GM23248 (cell line): ENCODE data around the gene RPL29. TPM values are rescaled to one million over a fixed set of nuclear protein-coding genes. Genes with fewer than 3 reads are reported as not detected.

Experiments
- DNase-seq: peaks from one replicate; pipeline ENCODE4 v3.0.0-alpha.2; 2015
- H2AFZ ChIP-seq: fragments of 200-600 bp; sonication (generic); 2 replicates; pipeline ENCODE4 v1.6.1; 2016; ENCODE audit warnings: antibody characterized with exemption
- H3F3A ChIP-seq: fragments of 200-600 bp; sonication (generic); 2 replicates; pipeline ENCODE4 v1.6.1; 2016; ENCODE audit warnings: mild to moderate bottlenecking, antibody characterized with exemption, mixed run types; ENCODE audit not compliant: insufficient read depth
- H3K27ac ChIP-seq: fragments of 200-600 bp; sonication (generic); 2 replicates; pipeline ENCODE4 v1.5.1; 2016; ENCODE audit warnings: mild to moderate bottlenecking
- H3K27me3 ChIP-seq: fragments of 200-600 bp; sonication (generic); replicated peaks from 2 replicates; pipeline ENCODE4 v1.6.1; 2016; ENCODE audit warnings: mild to moderate bottlenecking; ENCODE audit not compliant: insufficient read depth
- H3K36me3 ChIP-seq: fragments of 200-600 bp; sonication (generic); 2 replicates; pipeline ENCODE4 v1.6.1; 2016; ENCODE audit warnings: low read depth, mild to moderate bottlenecking
- H3K4me1 ChIP-seq: fragments of 200-600 bp; sonication (generic); 2 replicates; pipeline ENCODE4 v1.6.1; 2016; ENCODE audit warnings: mild to moderate bottlenecking; ENCODE audit not compliant: insufficient read depth
- H3K4me2 ChIP-seq: fragments of 200-600 bp; sonication (generic); one replicate; pipeline ENCODE4 v1.6.1; 2016; ENCODE audit warnings: mild to moderate bottlenecking; ENCODE audit not compliant: unreplicated experiment
- H3K4me3 ChIP-seq: fragments of 200-600 bp; sonication (generic); 2 replicates; pipeline ENCODE4 v1.5.1; 2016; ENCODE audit warnings: mild to moderate bottlenecking
- H3K79me2 ChIP-seq: fragments of 200-600 bp; sonication (generic); 2 replicates; pipeline ENCODE4 v1.6.1; 2016; ENCODE audit warnings: mild to moderate bottlenecking; ENCODE audit not compliant: insufficient read depth
- H3K9ac ChIP-seq: fragments of 200-600 bp; sonication (generic); 2 replicates; pipeline ENCODE4 v1.6.1; 2016; ENCODE audit warnings: mild to moderate bottlenecking
- H3K9me2 ChIP-seq: fragments of 200-600 bp; sonication (generic); 2 replicates; pipeline ENCODE4 v1.6.1; 2016; ENCODE audit warnings: mixed run types, mild to moderate bottlenecking, moderate library complexity; ENCODE audit not compliant: insufficient read depth
- H3K9me3 ChIP-seq: fragments of 200-600 bp; sonication (generic); one replicate; pipeline ENCODE4 v1.6.1; 2017; ENCODE audit warnings: low read depth
- H4K20me1 ChIP-seq: fragments of 200-600 bp; sonication (generic); 2 replicates; pipeline ENCODE4 v1.6.0; 2016; ENCODE audit not compliant: insufficient read depth
- EZH2 ChIP-seq: fragments of 200-600 bp; sonication (generic); IDR thresholded peaks from 2 replicates; pipeline ENCODE4 v1.6.1; 2018; ENCODE audit warnings: antibody characterized with exemption, mild to moderate bottlenecking; ENCODE audit not compliant: insufficient read depth, poor library complexity, severe bottlenecking
- EZH2phosphoT487 ChIP-seq: fragments of 200-600 bp; sonication (generic); IDR thresholded peaks from 2 replicates; pipeline ENCODE4 v1.6.1; 2018; ENCODE audit warnings: antibody characterized with exemption, moderate library complexity, mild to moderate bottlenecking, low read depth; ENCODE audit not compliant: insufficient read depth
- WGBS, 2 experiments: methylation state at CpG; one replicate each; pipeline ENCODE4 v1.1.6; 2015 to 2017; ENCODE audit warnings: low lambda C conversion rate in 2 of 2, low coverage in 1 of 2; ENCODE audit errors: missing lambda C conversion rate in 2 of 2; 5-methylcytosine and 5-hydroxymethylcytosine counted together
- in situ Hi-C: fragments of 300-500 bp; cut with MboI; formaldehyde crosslinking; loops from 2 replicates; pipeline ENCODE4 v1.15.0; 2020
- polyA plus RNA-seq: library from polyadenylated mRNA; unstranded; fragments of >200 nt; fragmentation: Nextera tagmentation; extraction: Ambion mirVana; gene quantifications from 2 replicates; pipeline ENCODE4 v1.2.1, GENCODE V29; 2016
- total RNA-seq: library from RNA; depleted of rRNA; stranded (reverse); fragments of >200 nt; shearing (Covaris generic); gene quantifications from 2 replicates; pipeline ENCODE4 v1.2.3, GENCODE V29; 2014

The RPL29 gene
- total and polyA plus RNA-seq, 2 experiments from 2014 or later, result 690 to 1,164 TPM

DNA sequence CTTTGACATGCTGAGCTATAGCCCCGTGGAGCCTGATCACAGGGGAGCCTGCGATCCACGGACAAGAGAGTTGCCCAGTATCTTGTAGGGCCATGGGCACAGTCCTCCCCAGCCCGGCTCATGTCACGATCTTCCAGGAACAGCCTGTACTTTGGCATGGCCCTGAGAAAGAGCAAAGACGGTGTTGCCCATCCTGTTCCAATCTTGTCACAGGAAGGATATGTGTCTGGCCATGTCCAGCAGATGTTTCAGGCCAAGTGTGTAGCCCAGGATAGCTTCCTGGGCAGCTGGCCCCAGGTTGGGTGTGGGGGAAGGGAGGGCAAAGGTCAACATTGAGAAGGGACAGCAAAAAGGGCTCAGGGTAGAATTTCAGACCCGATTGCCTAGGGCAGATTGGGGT lies 17.0 kb upstream of the RPL29 start:
- H3K4me1 ChIP-seq, result no peaks in the 10 kb centered on the region
- H3F3A ChIP-seq, result no peaks in the 10 kb centered on the region
- H3K9ac ChIP-seq, result no peak overlapping the region
- in situ Hi-C loops, result no loop called here
- no peaks in the 10 kb centered on the region for H4K20me1 ChIP-seq
- no peak for DNase-seq
- H3K9me3 ChIP-seq, result no peaks in the 10 kb centered on the region
- H3K27ac ChIP-seq, result no peak overlapping the region
- H3K9me2 ChIP-seq, result no peaks in the 10 kb centered on the region
- no peak overlapping the region for H2AFZ ChIP-seq
- H3K27me3 ChIP-seq, result no peaks in the 10 kb centered on the region
- no peak for TF ChIP-seq EZH2phosphoT487
- no peak for TF ChIP-seq EZH2
- H3K36me3 ChIP-seq, result no peaks in the 10 kb centered on the region
- H3K4me2 ChIP-seq, result no peak overlapping the region
- H3K4me3 ChIP-seq, result no peak overlapping the region
- 48 to 51% methylated on average over 7 of the region's 7 CpGs for WGBS, 2 experiments
- H3K79me2 ChIP-seq, result no peaks in the 10 kb centered on the region

DNA sequence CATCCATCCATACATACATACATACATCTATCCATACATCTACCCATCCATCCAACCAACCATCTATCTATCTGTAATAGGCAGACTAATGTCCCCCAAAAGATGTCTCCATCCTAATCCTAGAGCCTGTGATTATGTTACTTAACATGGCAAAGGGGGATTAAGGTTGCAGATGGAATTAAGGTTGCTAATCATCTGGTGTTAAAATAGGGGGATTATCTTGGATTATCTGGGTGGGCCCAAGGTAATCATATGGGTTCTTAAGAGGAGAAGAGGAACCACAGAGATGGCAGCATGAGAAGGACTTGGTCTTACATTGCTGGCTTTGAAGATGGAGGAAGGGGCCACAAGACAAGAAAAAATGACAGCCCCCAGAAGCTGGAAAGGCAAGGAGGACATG lies 14.7 kb upstream of the RPL29 start:
- no peak overlapping the region for H3K27ac ChIP-seq
- peaks cover 9% of the 10 kb centered on the region for H3K4me1 ChIP-seq
- no peak overlapping the region for H3K4me3 ChIP-seq
- H3K79me2 ChIP-seq, result no peaks in the 10 kb centered on the region
- no peaks in the 10 kb centered on the region for H4K20me1 ChIP-seq
- H3F3A ChIP-seq, result no peaks in the 10 kb centered on the region
- H2AFZ ChIP-seq, result no peak overlapping the region
- no peak overlapping the region for H3K4me2 ChIP-seq
- TF ChIP-seq EZH2 (no peak), EZH2phosphoT487 (no peak)
- H3K27me3 ChIP-seq, result no peaks in the 10 kb centered on the region
- H3K36me3 ChIP-seq, result no peaks in the 10 kb centered on the region
- no peaks in the 10 kb centered on the region for H3K9me2 ChIP-seq
- DNase-seq, result no peak
- no peaks in the 10 kb centered on the region for H3K9me3 ChIP-seq
- in situ Hi-C loops, result no loop called here
- no peak overlapping the region for H3K9ac ChIP-seq

DNA sequence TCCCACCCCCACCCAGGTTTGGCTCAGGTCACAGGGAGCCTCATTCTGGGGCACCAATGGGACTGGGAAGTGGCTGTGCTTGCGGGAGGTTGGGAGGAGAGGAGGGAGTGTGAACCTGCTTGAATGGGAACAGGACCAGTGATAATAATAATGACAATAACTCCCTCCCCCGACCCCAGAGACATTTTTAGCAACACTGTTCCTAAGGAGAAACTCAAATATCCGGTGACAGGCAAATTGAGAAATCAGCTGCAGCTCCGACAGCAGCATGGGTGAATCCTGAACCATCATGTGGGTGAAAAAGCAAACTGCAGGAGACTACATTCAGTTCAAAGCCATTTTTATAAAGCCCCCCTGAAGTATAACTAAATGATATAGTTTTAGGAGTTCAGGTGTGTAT lies 11.6 kb upstream of the RPL29 start:
- no peak overlapping the region for H3K9ac ChIP-seq
- TF ChIP-seq EZH2phosphoT487 (no peak), EZH2 (no peak)
- no peaks in the 10 kb centered on the region for H3K79me2 ChIP-seq
- H4K20me1 ChIP-seq, result no peaks in the 10 kb centered on the region
- H3K4me3 ChIP-seq, result no peak overlapping the region
- no peaks in the 10 kb centered on the region for H3K27me3 ChIP-seq
- in situ Hi-C loops, result loop anchor here (10.0 kb wide), 1 partner anchor 108 kb away; no protein-coding TSS in a partner anchor
- H3K27ac ChIP-seq, result no peak overlapping the region
- H3K9me3 ChIP-seq, result no peaks in the 10 kb centered on the region
- H3K36me3 ChIP-seq, result no peaks in the 10 kb centered on the region
- H3K4me2 ChIP-seq, result no peak overlapping the region
- 73 to 100% methylated on average over 3 to 4 of the region's 4 CpGs for WGBS, 2 experiments
- no peaks in the 10 kb centered on the region for H3F3A ChIP-seq
- no peaks in the 10 kb centered on the region for H3K9me2 ChIP-seq
- no peak for DNase-seq
- no peak overlapping the region for H2AFZ ChIP-seq
- peaks cover 12% of the 10 kb centered on the region for H3K4me1 ChIP-seq

DNA sequence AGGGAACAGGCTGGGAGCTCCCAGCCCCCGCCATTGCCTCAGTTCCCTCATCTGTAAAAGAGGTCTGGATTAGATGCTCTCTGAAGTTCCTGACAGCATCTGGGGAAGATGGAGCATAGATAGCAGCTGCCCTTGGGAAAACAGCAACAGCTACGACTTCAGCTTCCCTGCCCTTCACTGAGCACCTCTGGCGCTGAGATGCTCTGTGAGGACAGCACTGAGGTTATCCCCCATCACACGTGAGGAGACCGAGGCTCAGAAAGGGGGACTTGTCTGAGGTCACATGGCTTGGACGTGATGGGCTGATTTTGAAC lies 11.1 kb upstream of the RPL29 start:
- Histone ChIP-seq H3K27ac (no peak overlapping the region), H3F3A (no peaks in the 10 kb centered on the region), H3K27me3 (no peaks in the 10 kb centered on the region), H3K4me3 (no peak overlapping the region), H3K36me3 (no peaks in the 10 kb centered on the region), H3K4me1 (peaks cover 12% of the 10 kb centered on the region), H4K20me1 (no peaks in the 10 kb centered on the region), H3K9me3 (no peaks in the 10 kb centered on the region), H3K9me2 (no peaks in the 10 kb centered on the region), H2AFZ (no peak overlapping the region), H3K79me2 (no peaks in the 10 kb centered on the region), H3K4me2 (no peak overlapping the region), H3K9ac (no peak overlapping the region)
- in situ Hi-C loops, result loop anchor here (10.0 kb wide), 1 partner anchor 108 kb away; no protein-coding TSS in a partner anchor
- WGBS, 2 experiments, result 84 to 87% methylated on average over 6 of the region's 6 CpGs
- no peak for DNase-seq
- TF ChIP-seq EZH2 (no peak), EZH2phosphoT487 (no peak)
